ENCODE results near the gene BRD1.
"Not testable (repeated sequence)": the region's sequence is repeated elsewhere in the genome, so short reads cannot be mapped to it uniquely, and the experiment has no call there.

Gene BRD1

GRCh38 chr22:49767355-49768062, 60.2 kb downstream of the BRD1 start:
- DNase-seq = no peak

GRCh38 chr22:49765951-49766350, 61.7 kb downstream of the BRD1 start:
- no peak for DNase-seq

GRCh38 chr22:49765091-49765771, 62.4 kb downstream of the BRD1 start:
- no peak for DNase-seq

GRCh38 chr22:49764127-49764581, 63.5 kb downstream of the BRD1 start:
- no peak for DNase-seq

- no peak for DNase-seq
Observed at GRCh38 chr22:49763696-49764095, 64.0 kb downstream of the BRD1 start.

- DNase-seq = no peak
Observed at GRCh38 chr22:49763138-49763537, 64.5 kb downstream of the BRD1 start.

GRCh38 chr22:49762571-49762970, 65.1 kb downstream of the BRD1 start:
- not testable (repeated sequence) for DNase-seq

GRCh38 chr22:49761836-49762235, 65.8 kb downstream of the BRD1 start:
- DNase-seq = no peak

GRCh38 chr22:49760630-49761571, 66.8 kb downstream of the BRD1 start:
- DNase-seq = no peak

- DNase-seq = no peak
Observed at GRCh38 chr22:49760280-49760629, 67.4 kb downstream of the BRD1 start.

GRCh38 chr22:49756676-49757075, 71.0 kb downstream of the BRD1 start:
- no peak for DNase-seq

- DNase-seq = no peak
Observed at GRCh38 chr22:49756201-49756600, 71.5 kb downstream of the BRD1 start.

- no peak for DNase-seq
Observed at GRCh38 chr22:49755631-49756001, 72.1 kb downstream of the BRD1 start.

- no peak for DNase-seq
Observed at GRCh38 chr22:49754696-49755630, 72.7 kb downstream of the BRD1 start.

GRCh38 chr22:49753961-49754695, 73.5 kb downstream of the BRD1 start:
- no peak for DNase-seq

- DNase-seq = no peak
Observed at GRCh38 chr22:49753276-49753890, 74.3 kb downstream of the BRD1 start.

- no peak for DNase-seq
Observed at GRCh38 chr22:49752598-49753091, 75.0 kb downstream of the BRD1 start.

GRCh38 chr22:49751966-49752597, 75.6 kb downstream of the BRD1 start:
- no peak for DNase-seq

- no peak for DNase-seq
Observed at GRCh38 chr22:49751318-49751965, 76.2 kb downstream of the BRD1 start.

Measured in NCI-H2227 treated with DMSO at 0.1 percent for 48 hours (cell line).